ENCODE results near the gene AVL9.

AVL9 gene

GRCh38 chr7:32532716-32533115 lies 37.4 kb downstream of the AVL9 start:
- 88 to 92% methylated on average over 5 of the region's 5 CpGs for WGBS, 2 experiments
- no peak overlapping the region for H3K27ac ChIP-seq (ENCODE audit: insufficient read depth, low read depth, low read length, poor library complexity, severe bottlenecking)
- no peaks in the 10 kb centered on the region for H3K4me1 ChIP-seq (ENCODE audit: control insufficient read depth, insufficient read depth, low read length)
- H3K4me3 ChIP-seq (ENCODE audit: insufficient read depth, low read depth, low read length): no peak overlapping the region
- H3K27me3 ChIP-seq (ENCODE audit: control insufficient read depth, insufficient read depth, low read length, poor library complexity, severe bottlenecking): no peaks in the 10 kb centered on the region
- H3K9me3 ChIP-seq (ENCODE audit: control insufficient read depth, low read length): no peaks in the 10 kb centered on the region
- peaks cover 6% of the 10 kb centered on the region for H3K36me3 ChIP-seq (ENCODE audit: control insufficient read depth, insufficient read depth, low read length)

GRCh38 chr7:32533276-32534029 lies 38.2 kb downstream of the AVL9 start:
- no peaks in the 10 kb centered on the region for H3K27me3 ChIP-seq (ENCODE audit: control insufficient read depth, insufficient read depth, low read length, poor library complexity, severe bottlenecking)
- H3K27ac ChIP-seq (ENCODE audit: insufficient read depth, low read depth, low read length, poor library complexity, severe bottlenecking): no peak overlapping the region
- WGBS, 2 experiments: 92 to 95% methylated on average over 8 of the region's 8 CpGs
- H3K4me3 ChIP-seq (ENCODE audit: insufficient read depth, low read depth, low read length): no peak overlapping the region
- H3K36me3 ChIP-seq (ENCODE audit: control insufficient read depth, insufficient read depth, low read length): peaks cover 6% of the 10 kb centered on the region
- no peaks in the 10 kb centered on the region for H3K9me3 ChIP-seq (ENCODE audit: control insufficient read depth, low read length)
- H3K4me1 ChIP-seq (ENCODE audit: control insufficient read depth, insufficient read depth, low read length): no peaks in the 10 kb centered on the region

GRCh38 chr7:32535162-32535702 lies 39.9 kb downstream of the AVL9 start:
- Histone ChIP-seq H3K27me3 (ENCODE audit: control insufficient read depth, insufficient read depth, low read length, poor library complexity, severe bottlenecking) (no peaks in the 10 kb centered on the region), H3K4me3 (ENCODE audit: insufficient read depth, low read depth, low read length) (no peak overlapping the region), H3K27ac (ENCODE audit: insufficient read depth, low read depth, low read length, poor library complexity, severe bottlenecking) (no peak overlapping the region), H3K4me1 (ENCODE audit: control insufficient read depth, insufficient read depth, low read length) (no peaks in the 10 kb centered on the region), H3K36me3 (ENCODE audit: control insufficient read depth, insufficient read depth, low read length) (peaks cover 6% of the 10 kb centered on the region), H3K9me3 (ENCODE audit: control insufficient read depth, low read length) (no peaks in the 10 kb centered on the region)
- WGBS, 2 experiments: 76 to 90% methylated on average over 4 of the region's 4 CpGs

- WGBS, 2 experiments: 95 to 98% methylated on average over 2 of the region's 2 CpGs
- no peaks in the 10 kb centered on the region for H3K27me3 ChIP-seq (ENCODE audit: control insufficient read depth, insufficient read depth, low read length, poor library complexity, severe bottlenecking)
These were observed 40.7 kb downstream of the AVL9 start for GRCh38 chr7:32536016-32536415.

GRCh38 chr7:32536585-32536984 lies 41.3 kb downstream of the AVL9 start:
- Histone ChIP-seq H3K36me3 (ENCODE audit: control insufficient read depth, insufficient read depth, low read length) (peaks cover 2% of the 10 kb centered on the region), H3K4me1 (ENCODE audit: control insufficient read depth, insufficient read depth, low read length) (no peaks in the 10 kb centered on the region), H3K9me3 (ENCODE audit: control insufficient read depth, low read length) (no peaks in the 10 kb centered on the region), H3K27me3 (ENCODE audit: control insufficient read depth, insufficient read depth, low read length, poor library complexity, severe bottlenecking) (no peaks in the 10 kb centered on the region), H3K27ac (ENCODE audit: insufficient read depth, low read depth, low read length, poor library complexity, severe bottlenecking) (no peak overlapping the region), H3K4me3 (ENCODE audit: insufficient read depth, low read depth, low read length) (no peak overlapping the region)
- 48 to 70% methylated on average over 1 of the region's 1 CpG for WGBS, 2 experiments

More at GRCh38 chr7:32536016-32536415, 40.7 kb downstream of the AVL9 start:
- Histone ChIP-seq H3K27ac (ENCODE audit: insufficient read depth, low read depth, low read length, poor library complexity, severe bottlenecking) (no peak overlapping the region), H3K4me3 (ENCODE audit: insufficient read depth, low read depth, low read length) (no peak overlapping the region), H3K9me3 (ENCODE audit: control insufficient read depth, low read length) (no peaks in the 10 kb centered on the region), H3K4me1 (ENCODE audit: control insufficient read depth, insufficient read depth, low read length) (no peaks in the 10 kb centered on the region), H3K36me3 (ENCODE audit: control insufficient read depth, insufficient read depth, low read length) (peaks cover 6% of the 10 kb centered on the region)

GRCh38 chr7:32537760-32538159 lies 42.5 kb downstream of the AVL9 start:
- Histone ChIP-seq H3K4me1 (ENCODE audit: control insufficient read depth, insufficient read depth, low read length) (no peaks in the 10 kb centered on the region), H3K27me3 (ENCODE audit: control insufficient read depth, insufficient read depth, low read length, poor library complexity, severe bottlenecking) (no peaks in the 10 kb centered on the region), H3K9me3 (ENCODE audit: control insufficient read depth, low read length) (no peaks in the 10 kb centered on the region), H3K4me3 (ENCODE audit: insufficient read depth, low read depth, low read length) (no peak overlapping the region), H3K36me3 (ENCODE audit: control insufficient read depth, insufficient read depth, low read length) (no peaks in the 10 kb centered on the region), H3K27ac (ENCODE audit: insufficient read depth, low read depth, low read length, poor library complexity, severe bottlenecking) (no peak overlapping the region)
- WGBS, 2 experiments: 91 to 92% methylated on average over 4 of the region's 4 CpGs

- 96 to 97% methylated on average over 2 of the region's 2 CpGs for WGBS, 2 experiments
- no peaks in the 10 kb centered on the region for H3K9me3 ChIP-seq (ENCODE audit: control insufficient read depth, low read length)
These were observed 44.1 kb downstream of the AVL9 start for GRCh38 chr7:32539366-32539765.

GRCh38 chr7:32539919-32540531 lies 44.7 kb downstream of the AVL9 start:
- Histone ChIP-seq H3K36me3 (ENCODE audit: control insufficient read depth, insufficient read depth, low read length) (no peaks in the 10 kb centered on the region), H3K4me3 (ENCODE audit: insufficient read depth, low read depth, low read length) (no peak overlapping the region), H3K27ac (ENCODE audit: insufficient read depth, low read depth, low read length, poor library complexity, severe bottlenecking) (no peak overlapping the region), H3K9me3 (ENCODE audit: control insufficient read depth, low read length) (no peaks in the 10 kb centered on the region), H3K27me3 (ENCODE audit: control insufficient read depth, insufficient read depth, low read length, poor library complexity, severe bottlenecking) (no peaks in the 10 kb centered on the region), H3K4me1 (ENCODE audit: control insufficient read depth, insufficient read depth, low read length) (no peaks in the 10 kb centered on the region)
- WGBS, 2 experiments: 87 to 94% methylated on average over 4 of the region's 4 CpGs

More at GRCh38 chr7:32539366-32539765, 44.1 kb downstream of the AVL9 start:
- Histone ChIP-seq H3K27ac (ENCODE audit: insufficient read depth, low read depth, low read length, poor library complexity, severe bottlenecking) (no peak overlapping the region), H3K27me3 (ENCODE audit: control insufficient read depth, insufficient read depth, low read length, poor library complexity, severe bottlenecking) (no peaks in the 10 kb centered on the region), H3K4me3 (ENCODE audit: insufficient read depth, low read depth, low read length) (no peak overlapping the region), H3K4me1 (ENCODE audit: control insufficient read depth, insufficient read depth, low read length) (no peaks in the 10 kb centered on the region), H3K36me3 (ENCODE audit: control insufficient read depth, insufficient read depth, low read length) (no peaks in the 10 kb centered on the region)

- no peaks in the 10 kb centered on the region for H3K27me3 ChIP-seq (ENCODE audit: control insufficient read depth, insufficient read depth, low read length, poor library complexity, severe bottlenecking)
- H3K36me3 ChIP-seq (ENCODE audit: control insufficient read depth, insufficient read depth, low read length): no peaks in the 10 kb centered on the region
- no peak overlapping the region for H3K4me3 ChIP-seq (ENCODE audit: insufficient read depth, low read depth, low read length)
- no peaks in the 10 kb centered on the region for H3K9me3 ChIP-seq (ENCODE audit: control insufficient read depth, low read length)
- H3K4me1 ChIP-seq (ENCODE audit: control insufficient read depth, insufficient read depth, low read length): no peaks in the 10 kb centered on the region
- WGBS, 2 experiments: 75% methylated on average over 2 of the region's 2 CpGs
- H3K27ac ChIP-seq (ENCODE audit: insufficient read depth, low read depth, low read length, poor library complexity, severe bottlenecking): no peak overlapping the region
These were observed 47.3 kb downstream of the AVL9 start for GRCh38 chr7:32542595-32542994.

GRCh38 chr7:32559480-32559879 lies 64.2 kb downstream of the AVL9 start:
- no peaks in the 10 kb centered on the region for H3K4me1 ChIP-seq (ENCODE audit: control insufficient read depth, insufficient read depth, low read length)
- H3K27me3 ChIP-seq (ENCODE audit: control insufficient read depth, insufficient read depth, low read length, poor library complexity, severe bottlenecking): no peaks in the 10 kb centered on the region
- peaks cover 9% of the 10 kb centered on the region for H3K36me3 ChIP-seq (ENCODE audit: control insufficient read depth, insufficient read depth, low read length)
- no peak overlapping the region for H3K4me3 ChIP-seq (ENCODE audit: insufficient read depth, low read depth, low read length)
- H3K9me3 ChIP-seq (ENCODE audit: control insufficient read depth, low read length): no peaks in the 10 kb centered on the region
- WGBS, 2 experiments: 96% methylated on average over 3 to 4 of the region's 4 CpGs
- no peak overlapping the region for H3K27ac ChIP-seq (ENCODE audit: insufficient read depth, low read depth, low read length, poor library complexity, severe bottlenecking)
